ENCODE measurements around the gene MAN2B1. TPM values are rescaled to one million over a fixed set of nuclear protein-coding genes. Genes with fewer than 3 reads are reported as not detected.

MAN2B1 gene
- total and polyA plus RNA-seq, 2 of the 13 experiments (the other 11 are each of a cell fraction or from before 2014, with no cell fraction given) = 23.6 to 23.8 TPM

- TF ChIP-seq ZNF614 (CRISPR knock-in tag; IDR thresholded peaks at IDR 0.05; ENCODE audit: borderline replicate concordance) = no peak
- no peak for TF ChIP-seq EP300 (IDR thresholded peaks at IDR 0.05; ENCODE audit: low read depth in 2 of 2, low read length in 2 of 2)
- no peak for TF ChIP-seq EP300 (CRISPR knock-in tag; IDR thresholded peaks at IDR 0.05; ENCODE audit: borderline replicate concordance)
- no peak for TF ChIP-seq CREB3 (CRISPR knock-in tag; IDR thresholded peaks at IDR 0.05)
- no peak for TF ChIP-seq ZNF234 (CRISPR knock-in tag; conservative IDR thresholded peaks at IDR 0.05)
Measured at GRCh38 chr19:12611361-12611699, 55.2 kb downstream of the MAN2B1 start (continued).

GRCh38 chr19:12610540-12611360 is 55.8 kb downstream of the MAN2B1 start, which contains the start of the genes ZNF490 and ZNF791:
Gene ZNF490, minus strand, starts transcription at chr19:12610813. Its CDS starts 133 bp downstream, at chr19:12610680.
Gene ZNF791, plus strand, starts transcription at chr19:12610920. Its CDS starts 160 bp downstream, at chr19:12611080.
- DNase-seq (ENCODE audit: low spot score) (peak; percentile 97), FAIRE-seq (peak; percentile 98), ATAC-seq (peak; percentile 98)
- WGBS (ENCODE audit: low lambda C conversion rate) = 0% methylated on average over 7 of the region's 61 CpGs
- ChIA-PET CTCF (ENCODE audit: low intra/inter-chr PET ratio, low total read pairs) (no interaction called here), POLR2A (interaction anchor here (0.8 to 2.1 kb wide), 25 partner anchors 9 to 471 kb away, joined by 3 to 17 read pairs (median 5); partner anchors contain the start of genes GET3, MAN2B1, WDR83 and ZNF20)
- peak within 1 kb of the TSS; percentile 85 for H3K4me2 ChIP-seq (ENCODE audit: low read depth, low read length)
- H4K20me1 ChIP-seq (ENCODE audit: insufficient read depth, low read length) = no peaks in the 10 kb centered on the region
- H3K36me3 ChIP-seq (replicated peaks in 1 of 2; ENCODE audit: control insufficient read depth in 1 of 2, insufficient read depth in 2 of 2, low read length in 2 of 2) = peaks cover 3 to 22% of the 10 kb centered on the region in 2 experiments; a peak in 1 of 5 replicates
- no peaks in the 10 kb centered on the region for H3K9me3 ChIP-seq (ENCODE audit: low read length)
- peak within 1 kb of the TSS; percentile 95 for H2AFZ ChIP-seq (ENCODE audit: low read length)
- peak within 1 kb of the TSS; percentile 79 to 97 (median 94) for H3K4me3 ChIP-seq (replicated peaks in 1 of 3; ENCODE audit: insufficient read depth in 1 of 3, low read depth in 2 of 3, low read length in 3 of 3)
- H3K27ac ChIP-seq (ENCODE audit: extremely low read length, insufficient read depth, low read length) = peak within 1 kb of the TSS; percentile 88
- peaks cover 47% of the 10 kb centered on the region for H3K79me2 ChIP-seq (ENCODE audit: insufficient read depth, low read length)
- H3K9ac ChIP-seq (ENCODE audit: insufficient read depth, low read depth, low read length) = peak within 1 kb of the TSS; percentile 95
- H3K4me1 ChIP-seq (ENCODE audit: insufficient read depth, low read length) = peaks cover 9% of the 10 kb centered on the region; the same call in 1 of the 2 replicates
- intact Hi-C loops (cut with micrococcal nuclease; ENCODE audit: unreplicated experiment) = loop anchor here (5.0 kb wide), 1 partner anchor 58 kb away; the partner anchor contains the start of gene ZNF564
- in situ Hi-C loops (cut with HindIII; ENCODE audit: extremely low pct_ligation_motif_present, low pct_unique_long_range_greater_than_20kb) = no loop called here
- no peaks in the 10 kb centered on the region; a peak in 1 of 5 replicates for H3K27me3 ChIP-seq (ENCODE audit: control insufficient read depth in 1 of 2, insufficient read depth in 2 of 2, low read length in 2 of 2)
- BruUV-seq (replicated peaks) = no TSS peak
- TF ChIP-seq MIER2 (CRISPR knock-in tag; IDR thresholded peaks at IDR 0.05) (0 out of 2 replicates have a peak, but pooled peaks have one; percentile 37), ZNF350 (CRISPR knock-in tag; IDR thresholded peaks at IDR 0.05; ENCODE audit: borderline replicate concordance, low read depth) (peak; percentile 90), FOXK2 (IDR thresholded peaks at IDR 0.05) (no peak), HOXD1 (CRISPR knock-in tag; IDR thresholded peaks at IDR 0.05) (no peak), ZNF589 (CRISPR knock-in tag; conservative IDR thresholded peaks at IDR 0.05) (no peak), ZFP91 (CRISPR knock-in tag; IDR thresholded peaks at IDR 0.05; ENCODE audit: borderline replicate concordance) (peak; percentile 83), ZNF496 (CRISPR knock-in tag; IDR thresholded peaks at IDR 0.05; ENCODE audit: insufficient replicate concordance) (no peak), EP300 (IDR thresholded peaks at IDR 0.05; ENCODE audit: low read depth in 2 of 2, low read length in 2 of 2) (peak in 1 of 2 experiments; percentile 68; a peak in 2 of 4 replicates), EP300 (CRISPR knock-in tag; IDR thresholded peaks at IDR 0.05; ENCODE audit: borderline replicate concordance) (peak; percentile 57), HBP1 (CRISPR knock-in tag; IDR thresholded peaks at IDR 0.05; ENCODE audit: low read depth) (peak; percentile 76; the same call in 1 of the 2 replicates), ZNF619 (CRISPR knock-in tag; IDR thresholded peaks at IDR 0.05) (0 out of 2 replicates have a peak, but pooled peaks have one; percentile 30), ZNF790 (CRISPR knock-in tag; IDR thresholded peaks at IDR 0.05; ENCODE audit: borderline replicate concordance) (no peak), MZF1 (CRISPR knock-in tag; IDR thresholded peaks at IDR 0.05; ENCODE audit: borderline replicate concordance) (no peak; the same call in 1 of the 2 replicates), ZBTB7B (CRISPR knock-in tag; IDR thresholded peaks at IDR 0.05) (peak; percentile 80), ZNF570 (CRISPR knock-in tag; IDR thresholded peaks at IDR 0.05; ENCODE audit: borderline replicate concordance) (no peak)

Measured in HepG2 (cell line).